Endothelial cell of umbilical vein (primary cell): ENCODE measurements around the gene MCM7.

ENCODE experiments used
- CTCF ChIP-seq, 2 donors: IDR thresholded peaks; 1 replicate in 1 of 2; 2 replicates in 1 of 2; pipeline ENCODE4 v1.5.1; 2011; ENCODE audit warnings: low read length in 2 of 2, mild to moderate bottlenecking in 2 of 2, moderate library complexity in 2 of 2, control low read depth in 1 of 2, inconsistent platforms in 1 of 2, low read depth in 1 of 2; ENCODE audit not compliant: insufficient read depth in 1 of 2; ENCODE audit errors: extremely low read depth in 1 of 2
- EZH2 ChIP-seq: IDR thresholded peaks from 2 replicates; pipeline ENCODE4 v1.6.1; 2012; ENCODE audit warnings: borderline replicate concordance, low read depth, mild to moderate bottlenecking, moderate library complexity, low read length, inconsistent platforms; ENCODE audit not compliant: severe bottlenecking
- FOS ChIP-seq: IDR thresholded peaks from 2 replicates; pipeline ENCODE4 v1.6.1; 2011; ENCODE audit warnings: mild to moderate bottlenecking, low read length, moderate library complexity, borderline replicate concordance; ENCODE audit not compliant: insufficient read depth
- JUN ChIP-seq: IDR thresholded peaks from 2 replicates; pipeline ENCODE4 v1.6.1; 2011; ENCODE audit warnings: borderline replicate concordance, low read depth; ENCODE audit not compliant: insufficient read length, insufficient read depth
- MAX ChIP-seq: IDR thresholded peaks from 2 replicates; pipeline ENCODE4 v1.6.1; 2011; ENCODE audit not compliant: insufficient read depth, insufficient read length
- MYC ChIP-seq: IDR thresholded peaks from one replicate; pipeline ENCODE4 v1.6.1; 2011; ENCODE audit warnings: mild to moderate bottlenecking, low read depth, low read length
- POLR2A ChIP-seq: IDR thresholded peaks from 2 replicates; pipeline ENCODE4 v1.6.1; 2012; ENCODE audit warnings: low read depth, mild to moderate bottlenecking, control low read depth, low read length
- POLR2AphosphoS5 ChIP-seq: IDR thresholded peaks from 2 replicates; pipeline ENCODE4 v1.6.1; 2012; ENCODE audit warnings: low read depth, mild to moderate bottlenecking, control low read depth, low read length, moderate library complexity; ENCODE audit not compliant: insufficient read depth

- no peak for TF ChIP-seq POLR2AphosphoS5
- TF ChIP-seq CTCF (IDR thresholded peaks at IDR 0.05; ENCODE audit: extremely low read depth in 1 of 2, insufficient read depth in 1 of 2, low read depth in 1 of 2, low read length in 2 of 2) = peak in 1 of 2 donors; percentile 17
- TF ChIP-seq FOS = no peak
- TF ChIP-seq MYC = no peak
- TF ChIP-seq EZH2 = no peak
- no peak for TF ChIP-seq POLR2A
- TF ChIP-seq MAX = no peak
- TF ChIP-seq JUN = no peak
These were observed 8.4 kb upstream of the MCM7 start for GRCh38 chr7:100109521-100110163.
